22Rv1 (cell line): ENCODE data around the gene CDAN1.

Source experiments
- CTCF ChIP-seq: fragments of 450-650 bp; IDR thresholded peaks from 2 replicates; pipeline ENCODE4 v1.5.1; 2017; ENCODE audit warnings: mild to moderate bottlenecking
- ZFX ChIP-seq: fragments of 450-650 bp; IDR thresholded peaks from 2 replicates; pipeline ENCODE4 v1.6.1; 2017; ENCODE audit warnings: antibody characterized with exemption, borderline replicate concordance

- TF ChIP-seq CTCF = no peak
- TF ChIP-seq ZFX = no peak
These were observed 2.8 kb downstream of the CDAN1 start for GRCh38 chr15:42734076-42734672.
